ENCODE measurements around the gene B3GALT6. TPM values are rescaled to one million over a fixed set of nuclear protein-coding genes. Genes with fewer than 3 reads are reported as not detected.

The B3GALT6 gene
- total RNA-seq, 6 experiments from 2014 or later: 24.5 to 35.7 (median 25.8) TPM

GRCh38 chr1:1242461-1243265 lies 10.6 kb downstream of the B3GALT6 start:
- Mint-ChIP-seq H3K27ac (no peak overlapping the region), H3K9me3 (no peaks in the 10 kb centered on the region), H3K27me3 (ENCODE audit: insufficient read depth) (peaks cover 4% of the 10 kb centered on the region), H3K4me1 (ENCODE audit: low read depth) (no peaks in the 10 kb centered on the region), H3K36me3 (ENCODE audit: low read depth) (no peaks in the 10 kb centered on the region), H3K4me3 (no peak overlapping the region)
- no peak for TF ChIP-seq CTCF (IDR thresholded peaks at IDR 0.05)
- no peak for DNase-seq

- TF ChIP-seq CTCF (IDR thresholded peaks at IDR 0.05): no peak
- H3K4me3 Mint-ChIP-seq: no peak overlapping the region
- H3K27me3 Mint-ChIP-seq (ENCODE audit: insufficient read depth): peaks cover 4% of the 10 kb centered on the region
- no peaks in the 10 kb centered on the region for H3K36me3 Mint-ChIP-seq (ENCODE audit: low read depth)
- H3K9me3 Mint-ChIP-seq: no peaks in the 10 kb centered on the region
- H3K4me1 Mint-ChIP-seq (ENCODE audit: low read depth): no peaks in the 10 kb centered on the region
- H3K27ac Mint-ChIP-seq: no peak overlapping the region
- no peak for DNase-seq
Observed at GRCh38 chr1:1243266-1243660, 11.2 kb downstream of the B3GALT6 start.

GRCh38 chr1:1243807-1244191 lies 11.8 kb downstream of the B3GALT6 start:
- H3K27me3 Mint-ChIP-seq (ENCODE audit: insufficient read depth): peaks cover 4% of the 10 kb centered on the region
- H3K27ac Mint-ChIP-seq: no peak overlapping the region
- no peak for DNase-seq
- H3K4me1 Mint-ChIP-seq (ENCODE audit: low read depth): no peaks in the 10 kb centered on the region
- no peak for TF ChIP-seq CTCF (IDR thresholded peaks at IDR 0.05)
- H3K9me3 Mint-ChIP-seq: no peaks in the 10 kb centered on the region
- H3K4me3 Mint-ChIP-seq: no peak overlapping the region
- H3K36me3 Mint-ChIP-seq (ENCODE audit: low read depth): no peaks in the 10 kb centered on the region

GRCh38 chr1:1244192-1244811 lies 12.3 kb downstream of the B3GALT6 start:
- Mint-ChIP-seq H3K27ac (no peak overlapping the region), H3K36me3 (ENCODE audit: low read depth) (no peaks in the 10 kb centered on the region), H3K4me1 (ENCODE audit: low read depth) (no peaks in the 10 kb centered on the region), H3K9me3 (no peaks in the 10 kb centered on the region), H3K4me3 (no peak overlapping the region), H3K27me3 (ENCODE audit: insufficient read depth) (peaks cover 4% of the 10 kb centered on the region)
- no peak for DNase-seq
- TF ChIP-seq CTCF (IDR thresholded peaks at IDR 0.05): no peak

- no peaks in the 10 kb centered on the region for H3K4me1 Mint-ChIP-seq (ENCODE audit: low read depth)
- H3K9me3 Mint-ChIP-seq: no peaks in the 10 kb centered on the region
- no peaks in the 10 kb centered on the region for H3K36me3 Mint-ChIP-seq (ENCODE audit: low read depth)
- no peak for DNase-seq
- no peak for TF ChIP-seq CTCF (IDR thresholded peaks at IDR 0.05)
- H3K4me3 Mint-ChIP-seq: no peak overlapping the region
- peaks cover 2% of the 10 kb centered on the region; the same call in 1 of the 2 replicates for H3K27me3 Mint-ChIP-seq (ENCODE audit: insufficient read depth)
- H3K27ac Mint-ChIP-seq: no peak overlapping the region
Observed at GRCh38 chr1:1245178-1245816, 13.3 kb downstream of the B3GALT6 start.

Data from HFFc6 (cell line).